OCI-LY1 (cell line): Measurements from ENCODE around the gene FIBP.

Experiments used
- EZH2 ChIP-seq: fragments of 200-600 bp; sonication (generic), shearing (Covaris generic); IDR thresholded peaks from 2 replicates; pipeline ENCODE4 v1.8.0; 2017; ENCODE audit warnings: borderline replicate concordance, mixed run types, mild to moderate bottlenecking, antibody characterized with exemption, low read length, moderate library complexity, mixed read lengths
- TF ChIP-seq, protein P1 (sequence below): fragments of 200-600 bp; sonication (generic), shearing (Covaris generic); IDR thresholded peaks from 2 replicates; pipeline ENCODE4 v1.5.1; 2017; ENCODE audit warnings: mild to moderate bottlenecking, antibody characterized with exemption, low read length, moderate library complexity, mixed read lengths

DNA sequence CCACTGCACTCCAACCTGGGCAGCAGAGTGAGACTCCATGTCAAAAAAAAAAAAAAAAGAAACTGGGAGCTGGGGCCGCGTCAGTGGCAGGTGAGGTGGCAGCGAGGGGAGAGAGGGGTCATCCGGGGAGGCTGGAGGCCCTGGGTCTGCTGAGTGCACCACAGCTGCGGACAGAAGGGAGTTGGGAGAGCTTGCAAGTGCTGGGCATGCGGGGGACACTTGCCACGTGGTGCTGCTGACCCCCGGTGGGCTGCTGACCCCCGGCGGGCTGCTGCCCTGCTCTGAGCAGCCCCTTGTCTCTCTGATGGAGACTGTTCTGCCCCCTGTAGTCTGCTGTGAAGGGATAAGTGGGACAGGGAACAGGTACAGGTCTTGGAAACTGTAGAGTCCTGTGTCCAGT is 33.6 kb upstream of the FIBP start:
- no peak for TF ChIP-seq EZH2
- TF ChIP-seq, protein P1, sequence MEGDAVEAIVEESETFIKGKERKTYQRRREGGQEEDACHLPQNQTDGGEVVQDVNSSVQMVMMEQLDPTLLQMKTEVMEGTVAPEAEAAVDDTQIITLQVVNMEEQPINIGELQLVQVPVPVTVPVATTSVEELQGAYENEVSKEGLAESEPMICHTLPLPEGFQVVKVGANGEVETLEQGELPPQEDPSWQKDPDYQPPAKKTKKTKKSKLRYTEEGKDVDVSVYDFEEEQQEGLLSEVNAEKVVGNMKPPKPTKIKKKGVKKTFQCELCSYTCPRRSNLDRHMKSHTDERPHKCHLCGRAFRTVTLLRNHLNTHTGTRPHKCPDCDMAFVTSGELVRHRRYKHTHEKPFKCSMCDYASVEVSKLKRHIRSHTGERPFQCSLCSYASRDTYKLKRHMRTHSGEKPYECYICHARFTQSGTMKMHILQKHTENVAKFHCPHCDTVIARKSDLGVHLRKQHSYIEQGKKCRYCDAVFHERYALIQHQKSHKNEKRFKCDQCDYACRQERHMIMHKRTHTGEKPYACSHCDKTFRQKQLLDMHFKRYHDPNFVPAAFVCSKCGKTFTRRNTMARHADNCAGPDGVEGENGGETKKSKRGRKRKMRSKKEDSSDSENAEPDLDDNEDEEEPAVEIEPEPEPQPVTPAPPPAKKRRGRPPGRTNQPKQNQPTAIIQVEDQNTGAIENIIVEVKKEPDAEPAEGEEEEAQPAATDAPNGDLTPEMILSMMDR = no peak
